Breast epithelium (tissue), 4 donors: Measurements from ENCODE around the gene NDUFA3. TPM values are rescaled to one million over a fixed set of nuclear protein-coding genes. Genes with fewer than 3 reads are reported as not detected.

Experiments
- DNase-seq, 2 donors: peaks; one replicate each; pipeline ENCODE4 v3.0.0-alpha.2; 2019; ENCODE audit warnings: low spot score in 2 of 2
- H3K27ac ChIP-seq, 2 donors: fragments of 200-600 bp; sonication (generic) in 1 of 2; one replicate each; pipeline ENCODE4 v1.5.1; 2016 to 2019; ENCODE audit warnings: mild to moderate bottlenecking in 1 of 2
- H3K27me3 ChIP-seq, 2 donors: fragments of 200-600 bp; sonication (generic) in 1 of 2; one replicate each; pipeline versions ENCODE4 v1.5.1 to v1.6.0; 2017 to 2019; ENCODE audit warnings: control low read depth in 1 of 2, mild to moderate bottlenecking in 1 of 2
- H3K36me3 ChIP-seq: fragments of 200-600 bp; one replicate; pipeline ENCODE4 v1.5.1; 2019
- H3K4me1 ChIP-seq, 2 donors: fragments of 200-600 bp; sonication (generic); one replicate each; pipeline ENCODE4 v1.5.1; 2016 to 2019; ENCODE audit warnings: control low read depth in 1 of 2
- H3K4me3 ChIP-seq, 3 donors: fragments of 200-600 bp; sonication (generic); 1 replicate in 2 of 3; 2 replicates in 1 of 3; pipeline ENCODE4 v1.5.1; 2016 to 2019; ENCODE audit warnings: mild to moderate bottlenecking in 3 of 3, moderate library complexity in 2 of 3
- H3K9me3 ChIP-seq, 2 donors: fragments of 200-600 bp; sonication (generic) in 1 of 2; one replicate each; pipeline ENCODE4 v1.5.1; 2016 to 2019; ENCODE audit warnings: control low read depth in 1 of 2
- POLR2A ChIP-seq: fragments of 450-650 bp; IDR thresholded peaks from one replicate; pipeline ENCODE4 v1.6.1; 2016; ENCODE audit warnings: antibody characterized with exemption, mild to moderate bottlenecking, moderate library complexity
- POLR2AphosphoS5 ChIP-seq, 3 donors: sonication (generic); formaldehyde crosslinking; IDR thresholded peaks; one replicate each; pipeline ENCODE4 v1.6.1; 2017; ENCODE audit warnings: antibody characterized with exemption in 3 of 3
- intact Hi-C: fragments of 100-400 bp; cut with DNase I; formaldehyde crosslinking; loops from one replicate; pipeline ENCODE4 v1.15.1; 2023; ENCODE audit warnings: low total_unique reads
- total RNA-seq, 3 donors: library from RNA; depleted of rRNA; stranded (reverse); fragments of >200 nt; gene quantifications; one replicate each; pipeline ENCODE4 v1.1.0, GENCODE V29; 2016
- TF ChIP-seq, protein P1 (sequence below), 3 donors: fragments of 450-650 bp; IDR thresholded peaks; one replicate each; pipeline ENCODE4 v1.5.1; 2016 to 2017; ENCODE audit warnings: antibody characterized with exemption in 3 of 3, mild to moderate bottlenecking in 3 of 3, moderate library complexity in 3 of 3

The NDUFA3 gene
- total RNA-seq, 3 donors from 2014 or later = 17.3 to 20.6 (median 20.5) TPM

DNA sequence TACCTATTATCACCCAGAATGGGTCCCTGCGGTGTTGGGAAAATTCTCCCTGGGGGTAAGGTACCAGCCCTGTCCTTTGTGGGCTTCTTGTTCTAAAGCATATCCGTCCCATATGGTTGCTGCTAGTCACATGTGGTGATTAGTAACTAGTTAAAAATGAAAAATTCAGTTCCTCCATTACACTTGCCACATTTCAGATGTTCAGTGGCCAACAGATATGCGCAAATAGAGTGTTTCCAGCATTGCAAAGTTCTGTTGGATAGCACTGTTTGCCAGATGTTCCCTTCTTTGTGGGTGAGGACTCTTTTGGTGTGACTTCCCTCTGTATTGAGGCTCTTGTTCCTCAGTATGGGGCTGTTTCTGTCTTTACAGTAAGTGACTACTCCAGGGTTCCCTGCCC lies 38.7 kb downstream of the NDUFA3 start:
- no peak for DNase-seq
- TF ChIP-seq POLR2AphosphoS5 (IDR thresholded peaks at IDR 0.05) (no peak), POLR2A (no peak)
- TF ChIP-seq, protein P1, sequence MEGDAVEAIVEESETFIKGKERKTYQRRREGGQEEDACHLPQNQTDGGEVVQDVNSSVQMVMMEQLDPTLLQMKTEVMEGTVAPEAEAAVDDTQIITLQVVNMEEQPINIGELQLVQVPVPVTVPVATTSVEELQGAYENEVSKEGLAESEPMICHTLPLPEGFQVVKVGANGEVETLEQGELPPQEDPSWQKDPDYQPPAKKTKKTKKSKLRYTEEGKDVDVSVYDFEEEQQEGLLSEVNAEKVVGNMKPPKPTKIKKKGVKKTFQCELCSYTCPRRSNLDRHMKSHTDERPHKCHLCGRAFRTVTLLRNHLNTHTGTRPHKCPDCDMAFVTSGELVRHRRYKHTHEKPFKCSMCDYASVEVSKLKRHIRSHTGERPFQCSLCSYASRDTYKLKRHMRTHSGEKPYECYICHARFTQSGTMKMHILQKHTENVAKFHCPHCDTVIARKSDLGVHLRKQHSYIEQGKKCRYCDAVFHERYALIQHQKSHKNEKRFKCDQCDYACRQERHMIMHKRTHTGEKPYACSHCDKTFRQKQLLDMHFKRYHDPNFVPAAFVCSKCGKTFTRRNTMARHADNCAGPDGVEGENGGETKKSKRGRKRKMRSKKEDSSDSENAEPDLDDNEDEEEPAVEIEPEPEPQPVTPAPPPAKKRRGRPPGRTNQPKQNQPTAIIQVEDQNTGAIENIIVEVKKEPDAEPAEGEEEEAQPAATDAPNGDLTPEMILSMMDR (IDR thresholded peaks at IDR 0.05) = no peak
- intact Hi-C loops = no loop called here
- Histone ChIP-seq H3K4me1 (peaks cover 5 to 14% of the 10 kb centered on the region in 2 donors), H3K4me3 (no peak overlapping the region), H3K36me3 (peaks cover 18% of the 10 kb centered on the region), H3K27me3 (no peaks in the 10 kb centered on the region), H3K9me3 (no peaks in the 10 kb centered on the region), H3K27ac (no peak overlapping the region)

DNA sequence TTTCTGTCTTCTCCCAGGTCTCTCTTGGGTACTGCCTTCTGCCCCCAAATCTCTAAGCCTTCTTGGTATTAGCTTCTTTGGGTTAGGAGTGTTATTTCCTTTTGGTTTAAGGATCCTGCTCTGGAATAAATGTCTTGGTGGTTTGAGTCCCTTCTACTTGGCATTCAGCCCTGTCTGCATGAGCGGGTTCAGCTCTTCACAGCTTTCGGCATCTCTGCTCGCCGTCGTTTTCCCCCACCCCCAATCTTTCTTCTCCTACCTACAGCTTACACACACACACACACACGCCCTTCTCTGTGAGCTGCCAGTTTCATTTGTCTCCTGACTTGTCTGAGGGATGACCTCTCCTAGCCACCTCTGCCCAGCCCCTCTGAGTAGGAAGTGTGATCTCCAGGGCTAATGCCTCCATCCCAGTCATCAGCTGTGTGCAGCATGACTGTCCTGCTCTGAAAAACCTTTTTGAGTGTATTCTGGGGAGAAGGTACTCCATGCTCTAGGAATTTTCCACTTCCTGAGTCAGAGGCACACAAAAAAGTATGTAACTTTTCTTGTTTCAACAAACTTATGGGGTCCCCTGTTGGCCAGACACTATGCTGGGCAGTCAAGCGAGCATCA lies 39.6 kb downstream of the NDUFA3 start:
- TF ChIP-seq POLR2AphosphoS5 (IDR thresholded peaks at IDR 0.05) = no peak
- TF ChIP-seq, protein P1 (IDR thresholded peaks at IDR 0.05) = no peak
- no peak for TF ChIP-seq POLR2A
- Histone ChIP-seq H3K27me3 (no peaks in the 10 kb centered on the region), H3K4me3 (no peak overlapping the region), H3K36me3 (peaks cover 18% of the 10 kb centered on the region), H3K9me3 (no peaks in the 10 kb centered on the region), H3K27ac (no peak overlapping the region), H3K4me1 (peaks cover 0 to 14% of the 10 kb centered on the region in 2 donors)
- intact Hi-C loops = no loop called here
- DNase-seq = no peak

DNA sequence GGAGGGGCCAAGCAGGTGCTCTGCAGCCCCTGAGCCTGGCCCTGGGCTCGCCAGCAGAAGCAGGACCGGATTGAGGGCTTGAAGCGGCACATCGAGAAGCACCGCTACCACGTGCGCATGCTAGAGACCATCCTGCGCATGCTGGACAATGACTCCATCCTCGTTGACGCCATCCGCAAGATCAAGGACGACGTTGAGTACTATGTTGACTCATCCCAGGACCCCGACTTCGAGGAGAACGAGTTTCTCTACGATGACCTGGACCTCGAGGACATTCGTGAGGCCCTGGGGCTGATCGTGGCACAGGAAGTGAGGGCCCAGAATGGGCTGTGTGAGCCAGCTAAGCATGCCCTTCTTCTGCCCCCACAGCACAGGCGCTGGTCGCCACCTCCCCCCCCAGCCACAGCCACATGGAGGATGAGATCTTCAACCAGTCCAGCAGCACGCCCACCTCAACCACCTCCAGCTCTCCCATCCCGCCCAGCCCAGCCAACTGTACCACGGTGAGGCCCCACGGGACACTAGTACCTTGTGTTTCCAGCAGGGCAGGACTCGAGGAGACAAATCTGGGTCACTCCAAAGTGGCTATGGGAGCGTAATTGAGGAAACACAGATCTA lies 43.0 kb downstream of the NDUFA3 start:
- H3K27ac ChIP-seq = no peak overlapping the region
- peaks cover 22% of the 10 kb centered on the region for H3K36me3 ChIP-seq
- intact Hi-C loops = no loop called here
- TF ChIP-seq, protein P1 (IDR thresholded peaks at IDR 0.05) = no peak
- TF ChIP-seq POLR2A (no peak), POLR2AphosphoS5 (IDR thresholded peaks at IDR 0.05) (no peak)
- H3K9me3 ChIP-seq = no peaks in the 10 kb centered on the region
- no peak overlapping the region for H3K4me3 ChIP-seq
- H3K4me1 ChIP-seq = no peaks in the 10 kb centered on the region
- no peaks in the 10 kb centered on the region for H3K27me3 ChIP-seq
- DNase-seq = no peak

DNA sequence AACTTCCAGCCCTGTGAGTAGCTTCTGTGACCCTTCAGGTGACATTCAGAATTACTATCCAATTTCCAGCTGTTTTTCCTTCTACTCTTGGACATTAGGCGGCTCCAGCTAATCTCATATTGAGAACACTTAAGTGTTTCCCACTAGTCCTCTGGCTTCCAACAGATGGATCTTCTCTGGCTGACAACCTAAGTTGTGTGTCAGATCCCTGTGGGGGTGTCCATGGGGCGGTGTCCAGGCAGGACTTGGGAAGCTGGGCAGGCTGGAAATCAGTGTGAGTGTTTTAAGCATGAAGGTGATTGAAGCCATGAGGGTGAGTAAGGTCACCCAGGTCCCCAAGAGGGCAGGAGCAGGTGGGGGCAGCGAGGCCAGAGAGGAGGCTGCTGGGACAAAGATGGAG lies 45.0 kb downstream of the NDUFA3 start:
- H3K27ac ChIP-seq = no peak overlapping the region
- DNase-seq = no peak
- intact Hi-C loops = no loop called here
- H3K4me3 ChIP-seq = no peak overlapping the region
- no peaks in the 10 kb centered on the region for H3K9me3 ChIP-seq
- no peaks in the 10 kb centered on the region for H3K4me1 ChIP-seq
- no peaks in the 10 kb centered on the region for H3K27me3 ChIP-seq
- H3K36me3 ChIP-seq = peaks cover 22% of the 10 kb centered on the region
- TF ChIP-seq POLR2A (no peak), POLR2AphosphoS5 (IDR thresholded peaks at IDR 0.05) (no peak)
- TF ChIP-seq, protein P1 (IDR thresholded peaks at IDR 0.05) = no peak

DNA sequence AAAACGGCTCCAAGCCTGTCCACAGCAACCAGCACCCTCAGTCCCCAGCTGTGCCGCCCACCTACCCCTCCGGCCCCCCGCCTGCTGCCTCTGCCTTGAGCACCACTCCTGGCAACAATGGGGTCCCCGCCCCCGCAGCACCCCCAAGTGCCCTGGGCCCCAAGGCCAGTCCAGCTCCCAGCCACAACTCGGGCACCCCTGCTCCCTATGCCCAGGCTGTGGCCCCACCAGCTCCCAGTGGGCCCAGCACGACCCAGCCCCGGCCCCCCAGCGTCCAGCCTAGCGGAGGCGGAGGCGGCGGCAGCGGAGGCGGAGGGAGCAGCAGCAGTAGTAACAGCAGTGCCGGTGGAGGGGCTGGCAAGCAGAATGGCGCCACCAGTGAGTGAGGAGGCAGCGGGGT lies 45.5 kb downstream of the NDUFA3 start:
- H3K27ac ChIP-seq = no peak overlapping the region

More for the DNA sequence above, 45.5 kb downstream of the NDUFA3 start:
- Histone ChIP-seq H3K9me3 (no peaks in the 10 kb centered on the region), H3K4me3 (no peak overlapping the region), H3K27me3 (no peaks in the 10 kb centered on the region), H3K4me1 (no peaks in the 10 kb centered on the region), H3K36me3 (peaks cover 22% of the 10 kb centered on the region)
- no peak for DNase-seq
- TF ChIP-seq, protein P1 (IDR thresholded peaks at IDR 0.05) = no peak
- TF ChIP-seq POLR2A (no peak), POLR2AphosphoS5 (IDR thresholded peaks at IDR 0.05) (no peak)
- intact Hi-C loops = no loop called here
